Lower leg skin (tissue), 4 donors: ENCODE measurements around the gene CD52. TPM values are rescaled to one million over a fixed set of nuclear protein-coding genes. Genes with fewer than 3 reads are reported as not detected.

Source experiments
- DNase-seq, 2 donors: peaks; one replicate each; pipeline ENCODE4 v3.0.0-alpha.2; 2019; ENCODE audit warnings: low spot score in 2 of 2
- H3K4me3 ChIP-seq: fragments of 200-600 bp; sonication (generic); 2 replicates; pipeline ENCODE4 v1.5.1; 2017; ENCODE audit warnings: mild to moderate bottlenecking, low read depth; ENCODE audit not compliant: poor library complexity, severe bottlenecking
- CTCF ChIP-seq, 3 donors: fragments of 450-650 bp; IDR thresholded peaks; one replicate each; pipeline ENCODE4 v1.5.1; 2016; ENCODE audit warnings: antibody characterized with exemption in 3 of 3, mild to moderate bottlenecking in 3 of 3, moderate library complexity in 2 of 3
- POLR2A ChIP-seq, 2 donors: fragments of 450-650 bp; IDR thresholded peaks; one replicate each; pipeline ENCODE4 v1.6.1; 2016 to 2017; ENCODE audit warnings: antibody characterized with exemption in 2 of 2, mild to moderate bottlenecking in 1 of 2, moderate library complexity in 1 of 2
- WGBS, 2 donors: methylation state at CpG; one replicate each; pipeline ENCODE4 v1.1.5; 2018; 5-methylcytosine and 5-hydroxymethylcytosine counted together
- intact Hi-C: fragments of 100-400 bp; cut with DNase I; formaldehyde crosslinking; loops from one replicate; pipeline ENCODE4 v1.15.0; 2023; ENCODE audit warnings: low total_unique reads
- total RNA-seq, 4 donors: library from RNA; depleted of rRNA; stranded (reverse); fragments of >200 nt; gene quantifications; one replicate each; pipeline ENCODE4 v1.1.0, GENCODE V29; 2016

The CD52 gene
- total RNA-seq, 4 donors from 2014 or later, result 2.0 to 6.1 (median 3.5) TPM; not detected in 1

DNA sequence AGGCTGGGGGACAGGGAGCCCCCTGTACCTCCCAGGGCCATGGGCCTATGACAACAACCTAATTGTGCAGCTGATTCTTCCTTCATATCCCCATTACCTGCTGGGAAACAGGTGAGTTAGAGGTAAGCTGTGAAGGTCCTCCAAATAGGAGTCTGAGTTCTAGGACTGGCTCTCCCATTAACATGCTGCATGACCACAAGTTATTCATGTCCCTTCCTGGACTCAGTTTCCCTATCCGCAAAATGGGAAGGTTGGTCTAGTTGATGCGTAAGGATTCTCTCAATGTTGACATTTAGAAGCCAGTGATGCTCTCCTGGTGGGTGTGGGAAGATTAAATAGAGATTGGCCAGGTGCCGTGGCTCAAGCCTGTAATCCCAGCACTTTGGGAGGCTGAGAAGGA is 50.7 kb downstream of the CD52 start:
- WGBS, 2 donors, result 98% methylated on average over 3 of the region's 3 CpGs
- TF ChIP-seq CTCF (IDR thresholded peaks at IDR 0.05) (no peak), POLR2A (IDR thresholded peaks at IDR 0.05) (no peak)
- DNase-seq, result no peak
- intact Hi-C loops, result no loop called here
- H3K4me3 ChIP-seq, result no peak overlapping the region

Other genes starting within 250 kb of the CD52 start
- 10 to 100 TPM; 14.0 to 16.7 (median 14.4) TPM for gene PDIK1L, start 206.1 kb upstream of the CD52 start, total RNA-seq
- gene FAM110D, start 158.9 kb upstream of the CD52 start, total RNA-seq, result 1 to 10 TPM in 3 of 4 donors, under 1 TPM in 1; 0.57 to 9.1 (median 3.2) TPM
- not detected for gene C1orf232, start 149.0 kb upstream of the CD52 start, total RNA-seq
- 10 to 100 TPM; 17.4 to 49.3 (median 31.4) TPM for gene ZNF593, start 148.1 kb upstream of the CD52 start, total RNA-seq
- not detected for gene ZNF593OS, start 146.1 kb upstream of the CD52 start, total RNA-seq
- 10 to 100 TPM; 16.8 to 71.4 (median 45.0) TPM for gene CNKSR1, start 140.5 kb upstream of the CD52 start, total RNA-seq
- not detected for gene CATSPER4, start 127.4 kb upstream of the CD52 start, total RNA-seq
- gene CEP85, start 83.8 kb upstream of the CD52 start, total RNA-seq, result 10 to 100 TPM; 13.0 to 17.2 (median 14.1) TPM
- 10 to 100 TPM; 74.8 to 97.1 (median 78.3) TPM for gene SH3BGRL3, start 37.9 kb upstream of the CD52 start, total RNA-seq
- 1 to 10 TPM; 5.1 to 9.6 (median 5.8) TPM for gene UBXN11, start 11.3 kb upstream of the CD52 start, total RNA-seq
- 100 to 1,000 TPM in 1 of 4 donors, 10 to 100 TPM in 3; 52.3 to 104 (median 56.9) TPM for gene CRYBG2, start 36.2 kb downstream of the CD52 start, total RNA-seq
- gene ZNF683, start 54.8 kb downstream of the CD52 start, total RNA-seq, result not detected
- gene LIN28A, start 92.9 kb downstream of the CD52 start, total RNA-seq, result not detected
- gene DHDDS, start 114.4 kb downstream of the CD52 start, total RNA-seq, result 10 to 100 TPM; 23.9 to 47.2 (median 39.9) TPM
- gene HMGN2, start 154.5 kb downstream of the CD52 start, total RNA-seq, result 100 to 1,000 TPM; 128 to 224 (median 167) TPM
- 10 to 100 TPM; 34.1 to 72.6 (median 38.2) TPM for gene RPS6KA1, start 211.8 kb downstream of the CD52 start, total RNA-seq